Gastroesophageal sphincter (tissue), 4 donors: ENCODE data around the gene FPR2. TPM values are rescaled to one million over a fixed set of nuclear protein-coding genes. Genes with fewer than 3 reads are reported as not detected.

ENCODE experiments used
- ATAC-seq: fragments of 150-250 bp; one replicate; pipeline ENCODE4 v1.9.1; 2016; ENCODE audit warnings: mild to moderate bottlenecking, moderate library complexity
- H3K27ac ChIP-seq, 4 donors: fragments of 200-600 bp; sonication (generic) in 3 of 4; 1 replicate in 3 of 4; 2 replicates in 1 of 4; pipeline ENCODE4 v1.5.1; 2016 to 2019
- H3K27me3 ChIP-seq: fragments of 200-600 bp; sonication (generic); one replicate; pipeline ENCODE4 v1.5.1; 2019
- H3K36me3 ChIP-seq, 2 donors: fragments of 200-600 bp; sonication (generic); one replicate each; pipeline ENCODE4 v1.5.1; 2019; ENCODE audit warnings: control low read depth in 1 of 2
- H3K4me1 ChIP-seq, 3 donors: fragments of 200-600 bp; sonication (generic); 1 replicate in 2 of 3; 2 replicates in 1 of 3; pipeline ENCODE4 v1.5.1; 2016 to 2019; ENCODE audit warnings: control low read depth in 2 of 3
- H3K4me3 ChIP-seq, 2 donors: fragments of 200-600 bp; sonication (generic); one replicate each; pipeline ENCODE4 v1.5.1; 2019; ENCODE audit warnings: mild to moderate bottlenecking in 1 of 2, moderate library complexity in 1 of 2
- H3K9me3 ChIP-seq, 3 donors: fragments of 200-600 bp; sonication (generic); one replicate each; pipeline ENCODE4 v1.5.1; 2017 to 2019; ENCODE audit warnings: control low read depth in 2 of 3
- CTCF ChIP-seq, 4 experiments: fragments of 200-600 bp in 2 of 4; fragments of 450-650 bp in 2 of 4; sonication (generic) in 1 of 4; IDR thresholded peaks; one replicate each; pipeline ENCODE4 v1.5.1; 2017 to 2019; ENCODE audit warnings: antibody characterized with exemption in 4 of 4, mild to moderate bottlenecking in 2 of 4, moderate library complexity in 2 of 4
- EP300 ChIP-seq: sonication (generic); formaldehyde crosslinking; IDR thresholded peaks from one replicate; pipeline ENCODE4 v1.6.1; 2017; ENCODE audit warnings: antibody characterized with exemption, mild to moderate bottlenecking
- POLR2A ChIP-seq, 2 donors: fragments of 450-650 bp; IDR thresholded peaks; one replicate each; pipeline ENCODE4 v1.6.1; 2017; ENCODE audit warnings: antibody characterized with exemption in 2 of 2, mild to moderate bottlenecking in 2 of 2, moderate library complexity in 1 of 2
- POLR2AphosphoS5 ChIP-seq: sonication (generic); formaldehyde crosslinking; IDR thresholded peaks from one replicate; pipeline ENCODE4 v1.6.1; 2017; ENCODE audit warnings: antibody characterized with exemption
- WGBS, 2 donors: methylation state at CpG; one replicate each; pipeline ENCODE4 v1.1.5; 2018; ENCODE audit warnings: low coverage in 1 of 2; 5-methylcytosine and 5-hydroxymethylcytosine counted together
- total RNA-seq, 4 donors: library from RNA; depleted of rRNA; stranded (reverse); fragments of >200 nt; gene quantifications; one replicate each; pipeline ENCODE4 v1.1.0, GENCODE V29; 2016

The FPR2 gene
- total RNA-seq, 4 donors from 2014 or later: 1.8 to 2.2 TPM; not detected in 2

- Histone ChIP-seq H3K27ac (no peak overlapping the region), H3K9me3 (no peaks in the 10 kb centered on the region), H3K27me3 (peaks cover 62% of the 10 kb centered on the region), H3K4me1 (no peaks in the 10 kb centered on the region), H3K4me3 (no peak overlapping the region), H3K36me3 (no peaks in the 10 kb centered on the region)
- WGBS, 2 donors: 72 to 90% methylated on average over 10 of the region's 13 CpGs
- ATAC-seq: no peak
- no peak for TF ChIP-seq POLR2AphosphoS5
These were observed 21.3 kb upstream of the FPR2 start for GRCh38 chr19:51739466-51740213.

GRCh38 chr19:51740356-51740755 lies 20.6 kb upstream of the FPR2 start:
- no peak overlapping the region for H3K27ac ChIP-seq
- no peak for ATAC-seq
- TF ChIP-seq POLR2A (IDR thresholded peaks at IDR 0.05) (no peak), POLR2AphosphoS5 (no peak), EP300 (no peak), CTCF (IDR thresholded peaks at IDR 0.05) (no peak)
- H3K36me3 ChIP-seq: no peaks in the 10 kb centered on the region
- 75 to 80% methylated on average over 1 to 5 of the region's 5 CpGs for WGBS, 2 donors
- H3K9me3 ChIP-seq: no peaks in the 10 kb centered on the region
- peaks cover 54% of the 10 kb centered on the region for H3K27me3 ChIP-seq
- no peaks in the 10 kb centered on the region for H3K4me1 ChIP-seq
- no peak overlapping the region for H3K4me3 ChIP-seq

- Histone ChIP-seq H3K4me1 (no peaks in the 10 kb centered on the region), H3K27ac (no peak overlapping the region), H3K4me3 (no peak overlapping the region), H3K9me3 (no peaks in the 10 kb centered on the region), H3K36me3 (no peaks in the 10 kb centered on the region), H3K27me3 (peaks cover 49% of the 10 kb centered on the region)
- TF ChIP-seq EP300: no peak
- no peak for TF ChIP-seq CTCF (IDR thresholded peaks at IDR 0.05)
- TF ChIP-seq POLR2A (IDR thresholded peaks at IDR 0.05): no peak
- no peak for TF ChIP-seq POLR2AphosphoS5
- 0 to 65% methylated on average over 1 to 6 of the region's 6 CpGs for WGBS, 2 donors
- no peak for ATAC-seq
These were observed 18.2 kb upstream of the FPR2 start for GRCh38 chr19:51742789-51743188.

GRCh38 chr19:51743405-51743804 lies 17.6 kb upstream of the FPR2 start:
- WGBS, 2 donors: 60 to 64% methylated on average over 3 of the region's 3 CpGs
- Histone ChIP-seq H3K36me3 (no peaks in the 10 kb centered on the region), H3K27me3 (peaks cover 43% of the 10 kb centered on the region), H3K27ac (no peak overlapping the region), H3K9me3 (no peaks in the 10 kb centered on the region), H3K4me1 (no peaks in the 10 kb centered on the region), H3K4me3 (no peak overlapping the region)
- no peak for ATAC-seq
- TF ChIP-seq POLR2AphosphoS5: no peak
- TF ChIP-seq POLR2A (IDR thresholded peaks at IDR 0.05): no peak
- TF ChIP-seq EP300: no peak
- TF ChIP-seq CTCF (IDR thresholded peaks at IDR 0.05): no peak

GRCh38 chr19:51746731-51747130 lies 14.2 kb upstream of the FPR2 start:
- Histone ChIP-seq H3K36me3 (no peaks in the 10 kb centered on the region), H3K4me3 (no peak overlapping the region), H3K27me3 (peaks cover 34% of the 10 kb centered on the region), H3K4me1 (no peaks in the 10 kb centered on the region), H3K9me3 (no peaks in the 10 kb centered on the region), H3K27ac (no peak overlapping the region)
- 66% methylated on average over 7 of the region's 7 CpGs; no CpG with 5 or more reads in 1 of the 2 donors for WGBS, 2 donors
- ATAC-seq: no peak
- TF ChIP-seq EP300: no peak
- TF ChIP-seq POLR2AphosphoS5: no peak
- TF ChIP-seq CTCF (IDR thresholded peaks at IDR 0.05): no peak
- TF ChIP-seq POLR2A (IDR thresholded peaks at IDR 0.05): no peak
